HG02981 (cell line): ENCODE results near the gene GHSR.

ENCODE experiments used
- ATAC-seq: cut with Tn5 transposase; IDR thresholded peaks from one replicate; pipeline ENCODE4 v1.9.1; 2021; ENCODE audit warnings: mild to moderate bottlenecking, moderate library complexity; ENCODE audit not compliant: unreplicated experiment

GHSR gene

DNA sequence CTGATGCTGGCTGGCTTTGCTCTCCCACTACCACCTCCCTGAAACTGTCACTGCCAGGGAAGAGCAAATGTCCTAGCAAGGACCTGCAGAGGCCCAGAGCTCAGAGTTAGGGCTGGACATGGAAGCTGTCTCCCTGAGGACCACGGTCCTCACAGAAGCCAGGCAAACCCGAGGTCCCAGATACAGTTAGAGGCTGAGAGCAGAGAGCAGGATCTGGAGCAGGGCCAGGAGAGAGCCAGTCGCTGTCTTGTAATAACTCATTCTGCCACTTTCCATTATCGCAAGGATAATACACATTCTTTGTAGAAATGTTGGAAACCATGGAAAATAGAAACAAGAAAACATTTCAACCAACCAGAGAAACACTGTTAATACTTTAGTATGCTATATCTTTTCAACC, 10.1 kb downstream of the GHSR start:
- ATAC-seq = no peak

DNA sequence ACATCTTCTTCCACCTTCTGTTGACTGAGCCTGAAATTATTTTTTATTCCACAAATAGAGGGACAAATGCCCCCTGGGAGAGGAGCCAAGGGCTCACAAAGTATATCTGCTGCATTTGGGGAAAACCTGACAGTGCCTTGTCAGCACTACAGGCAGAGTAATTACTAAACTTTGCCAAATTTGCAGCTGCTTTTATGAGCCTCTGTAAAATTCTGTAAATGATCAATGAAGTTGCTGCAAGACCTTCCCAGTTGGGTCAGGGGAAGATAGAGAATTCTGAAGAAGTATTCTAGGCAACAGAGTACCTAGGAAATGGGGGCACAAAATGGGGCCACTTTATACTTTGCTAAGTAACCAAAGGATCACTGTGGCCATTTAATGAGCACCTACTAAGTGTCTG, 10.5 kb downstream of the GHSR start:
- no peak for ATAC-seq

DNA sequence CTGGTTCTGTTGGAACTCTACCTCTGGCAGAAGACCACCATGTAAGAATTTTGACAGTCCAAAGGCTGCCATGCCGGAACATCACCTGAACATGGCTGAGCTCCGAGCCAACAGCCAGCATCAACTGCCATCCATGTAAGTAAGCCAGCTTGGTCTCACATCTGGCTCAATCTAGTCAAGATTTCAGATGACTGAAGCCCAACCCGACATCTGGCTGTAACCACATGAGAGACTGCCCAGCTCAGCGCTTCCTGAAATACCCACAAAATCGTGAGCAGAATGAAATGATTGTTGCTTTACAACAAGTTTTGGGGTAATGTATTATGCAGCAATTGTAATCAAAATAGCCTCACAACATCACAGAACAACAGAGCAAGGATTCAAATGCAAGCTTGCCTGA, 32.9 kb downstream of the GHSR start:
- ATAC-seq = no peak

DNA sequence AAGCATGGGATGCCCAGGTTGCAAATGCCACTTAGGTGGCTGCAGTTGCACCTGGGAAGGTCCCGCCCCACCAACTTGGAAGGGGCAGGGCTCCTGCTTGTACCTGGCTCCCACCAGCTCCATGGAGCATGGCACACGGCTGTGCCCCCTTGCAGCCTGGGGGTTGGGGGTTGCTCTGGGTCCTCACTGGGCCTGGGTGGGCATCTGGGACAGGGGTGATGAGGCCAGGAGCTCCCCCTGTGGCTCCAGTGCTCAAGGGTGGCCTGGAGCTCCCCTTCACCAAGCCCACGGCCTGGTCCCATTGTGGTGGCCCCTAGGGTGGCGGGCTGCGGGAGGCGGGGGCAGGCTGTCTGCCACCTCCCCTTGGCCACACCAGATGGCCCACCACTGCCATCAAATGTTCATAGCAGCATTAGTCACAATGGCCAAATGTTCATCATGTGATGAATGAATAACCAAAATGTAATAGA, 36.7 kb downstream of the GHSR start:
- ATAC-seq = no peak

- ATAC-seq = no peak
These were observed 37.4 kb downstream of the GHSR start for GRCh38 chr3:172410702-172411477.

DNA sequence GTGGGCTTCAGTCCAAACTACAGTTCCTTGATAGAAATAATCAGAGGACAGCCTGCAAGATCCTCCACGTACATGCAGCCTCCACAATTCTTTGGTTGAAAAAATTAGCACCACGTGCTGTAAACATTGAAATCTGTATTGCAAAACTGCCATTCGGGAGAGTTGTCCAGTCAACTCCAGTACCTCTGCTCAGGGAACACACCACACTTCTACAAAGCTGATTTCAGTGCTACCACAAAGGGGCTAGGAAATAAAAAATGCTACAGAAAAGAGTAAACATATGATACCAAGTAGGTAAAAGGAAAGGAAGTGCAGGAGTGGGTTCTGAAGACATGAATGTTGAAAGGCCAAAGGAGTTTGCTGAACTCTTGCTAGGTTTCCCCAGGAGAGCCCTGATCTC, 40.4 kb downstream of the GHSR start:
- no peak for ATAC-seq

DNA sequence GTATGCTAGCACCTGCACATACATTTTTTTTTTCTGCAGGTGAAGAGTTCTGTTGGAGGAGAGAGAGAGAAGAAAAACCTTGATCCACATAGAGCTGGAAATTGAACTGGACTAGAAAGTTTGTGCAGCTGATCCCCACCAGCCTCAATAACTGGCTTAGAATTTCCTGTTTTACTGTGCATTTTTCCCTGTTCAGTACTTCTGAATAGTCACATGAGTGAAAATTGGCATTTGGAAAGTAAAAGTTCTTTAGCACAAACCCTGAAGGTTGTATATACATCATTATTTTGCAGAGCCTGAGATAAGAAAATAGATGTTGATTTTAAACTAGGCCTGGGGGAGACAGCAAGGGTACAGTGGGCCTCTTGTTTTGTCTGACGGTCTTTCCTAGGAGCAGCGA, 42.3 kb downstream of the GHSR start:
- ATAC-seq = no peak

DNA sequence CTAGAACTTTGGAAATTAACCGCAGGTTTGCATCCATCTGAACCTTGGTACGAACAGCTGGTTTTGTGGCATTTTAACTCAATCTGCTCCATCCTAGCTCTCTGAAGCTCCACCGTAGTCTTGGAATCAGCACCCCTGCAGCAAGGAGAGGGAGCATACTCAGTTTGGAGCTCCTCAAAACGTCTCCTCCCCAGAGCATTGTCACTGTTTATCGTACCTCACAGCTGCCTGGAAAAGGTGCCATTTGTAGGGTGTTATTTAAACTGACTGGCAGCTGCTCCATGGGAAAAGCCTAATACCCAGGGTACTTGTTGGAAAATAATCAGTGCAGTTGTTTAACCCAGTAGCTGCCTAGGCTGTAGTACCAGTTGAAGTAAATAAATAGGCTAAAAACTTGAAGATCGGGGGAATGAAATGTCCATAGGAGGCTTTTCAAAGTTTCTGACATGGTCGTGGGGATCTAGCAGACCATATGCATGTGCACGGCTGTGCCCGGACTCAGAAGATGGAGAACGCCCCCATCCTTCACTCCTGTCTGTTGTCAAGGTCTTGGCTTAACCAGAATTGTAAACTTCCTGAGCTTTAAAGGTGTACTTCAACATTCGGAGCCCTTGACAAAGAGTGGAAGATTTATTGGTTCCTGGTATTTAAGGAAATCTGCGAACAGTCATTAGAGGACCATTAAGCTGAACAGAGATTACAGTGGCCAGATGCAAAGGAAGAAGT, 43.9 kb downstream of the GHSR start:
- ATAC-seq = no peak

DNA sequence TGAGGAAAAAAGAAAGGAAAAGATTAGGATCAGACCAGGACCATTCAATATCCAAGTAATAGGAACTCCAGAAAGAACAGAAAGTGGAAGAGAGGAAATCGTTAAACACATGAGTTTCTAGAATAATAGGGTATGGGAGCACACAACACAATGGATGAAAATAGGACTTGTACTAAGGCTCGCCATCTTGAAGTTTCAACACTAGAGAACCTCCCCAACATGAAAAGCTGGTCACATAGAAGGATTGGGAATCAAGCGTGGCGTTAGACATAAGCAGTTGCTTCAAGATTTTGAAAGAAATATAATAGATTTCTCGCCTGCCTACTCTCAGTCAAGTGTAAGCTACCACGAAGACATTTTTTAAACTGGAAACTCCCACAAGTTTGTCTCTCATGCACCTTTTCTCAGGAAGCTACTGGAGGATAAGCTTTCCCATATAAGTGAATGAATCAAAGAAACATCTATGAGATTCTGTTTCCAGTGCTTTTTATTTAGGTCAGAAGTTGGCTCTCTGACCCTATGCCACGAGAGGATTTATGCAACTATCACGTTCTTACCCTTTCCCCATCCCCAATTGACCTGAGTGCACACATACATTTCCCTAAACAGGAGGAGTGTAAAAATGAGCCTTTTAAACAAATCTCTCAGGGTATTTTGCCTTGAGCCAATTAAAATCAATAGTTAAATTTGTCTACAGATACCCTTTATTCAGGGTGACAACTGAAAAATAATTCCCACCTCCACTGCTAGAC, 45.2 kb downstream of the GHSR start:
- no peak for ATAC-seq

DNA sequence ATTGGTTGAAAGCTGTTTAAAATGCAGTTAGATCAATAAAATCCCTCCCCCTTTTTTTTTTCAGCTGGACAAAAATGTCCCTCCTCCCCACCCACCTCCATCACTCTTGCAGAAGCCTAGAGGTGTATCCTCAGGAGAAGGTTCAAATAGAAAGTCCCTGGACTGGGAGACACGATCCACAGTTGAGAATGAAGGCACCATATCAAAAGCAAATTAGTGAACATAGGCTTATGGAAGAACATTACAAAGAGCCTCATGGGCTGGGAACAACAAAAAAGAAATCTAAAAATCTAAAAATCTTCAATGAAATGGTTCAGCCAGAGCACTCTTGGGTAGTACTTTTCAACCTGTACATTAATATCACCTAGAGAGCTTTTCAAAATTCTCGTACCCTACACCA, 46.2 kb downstream of the GHSR start:
- no peak for ATAC-seq

GRCh38 chr3:172398484-172398883, 49.8 kb downstream of the GHSR start:
- ATAC-seq = no peak

GRCh38 chr3:172397716-172398405, 50.4 kb downstream of the GHSR start:
- ATAC-seq = no peak

- no peak for ATAC-seq
These were observed 51.9 kb downstream of the GHSR start for GRCh38 chr3:172396400-172396799.

DNA sequence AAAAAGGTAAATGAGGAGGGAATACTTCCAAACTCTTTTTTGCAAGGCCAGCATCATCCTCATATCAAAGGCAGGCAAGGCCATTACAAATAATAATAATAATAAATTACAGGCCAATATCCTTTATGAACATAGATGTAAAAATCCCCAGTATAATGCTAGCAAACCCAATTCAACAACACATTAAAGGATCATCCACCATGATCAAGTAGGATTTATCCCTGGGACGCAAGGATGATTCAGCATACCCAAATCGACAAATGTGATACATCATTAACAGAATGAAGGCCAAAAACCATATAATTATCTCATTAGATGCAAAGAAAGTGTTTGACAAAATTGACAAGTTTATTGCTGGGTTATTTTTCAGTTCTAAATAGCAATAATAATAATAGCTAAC, 53.6 kb downstream of the GHSR start:
- ATAC-seq = no peak
